MM.1S (cell line): Measurements from ENCODE around the gene IFITM1.

Source experiments
- DNase-seq: peaks from one replicate; pipeline ENCODE4 v3.0.0-alpha.2; 2015
- H2AFZ ChIP-seq: fragments of 300-600 bp; sonication (generic); 2 replicates; pipeline ENCODE4 v1.6.0; 2016; ENCODE audit warnings: antibody characterized with exemption, low read length
- H3F3A ChIP-seq: fragments of 300-600 bp; sonication (generic); 2 replicates; pipeline ENCODE4 v1.6.1; 2016; ENCODE audit warnings: mild to moderate bottlenecking, antibody characterized with exemption, low read length, moderate library complexity, mixed read lengths; ENCODE audit not compliant: insufficient read depth
- H3K27ac ChIP-seq: fragments of 300-600 bp; sonication (generic); 2 replicates; pipeline ENCODE4 v1.5.1; 2016; ENCODE audit warnings: mild to moderate bottlenecking, low read length
- H3K27me3 ChIP-seq: fragments of 300-600 bp; sonication (generic); replicated peaks from 2 replicates; pipeline ENCODE4 v1.6.0; 2016; ENCODE audit warnings: low read length; ENCODE audit not compliant: insufficient read depth
- H3K36me3 ChIP-seq: fragments of 300-600 bp; sonication (generic); replicated peaks from 2 replicates; pipeline ENCODE4 v1.6.1; 2016; ENCODE audit warnings: mild to moderate bottlenecking, low read length, mixed read lengths; ENCODE audit not compliant: insufficient read depth
- H3K4me1 ChIP-seq: fragments of 300-600 bp; sonication (generic); 2 replicates; pipeline ENCODE4 v1.6.1; 2016; ENCODE audit warnings: low read length, mixed read lengths
- H3K4me2 ChIP-seq: fragments of 300-600 bp; sonication (generic); 2 replicates; pipeline ENCODE4 v1.6.0; 2016; ENCODE audit warnings: low read depth, low read length
- H3K4me3 ChIP-seq: fragments of 300-600 bp; sonication (generic); 2 replicates; pipeline ENCODE4 v1.5.1; 2016; ENCODE audit warnings: low read length, mixed read lengths
- H3K79me2 ChIP-seq: fragments of 300-600 bp; sonication (generic); 2 replicates; pipeline ENCODE4 v1.6.1; 2016; ENCODE audit warnings: mixed run types, low read length, mixed read lengths
- H3K9ac ChIP-seq: fragments of 300-600 bp; sonication (generic); 2 replicates; pipeline ENCODE4 v1.6.1; 2016; ENCODE audit warnings: low read length, mixed read lengths
- H3K9me2 ChIP-seq: fragments of 300-600 bp; sonication (generic); replicated peaks from 2 replicates; pipeline ENCODE4 v1.6.1; 2016; ENCODE audit warnings: mild to moderate bottlenecking, low read length, mixed read lengths; ENCODE audit not compliant: insufficient read depth
- H3K9me3 ChIP-seq: fragments of 300-600 bp; sonication (generic); replicated peaks from 2 replicates; pipeline ENCODE4 v1.6.1; 2016; ENCODE audit warnings: mild to moderate bottlenecking, low read length, mixed read lengths; ENCODE audit not compliant: insufficient read depth
- H4K20me1 ChIP-seq: fragments of 300-600 bp; sonication (generic); 2 replicates; pipeline ENCODE4 v1.6.1; 2016; ENCODE audit warnings: mild to moderate bottlenecking, low read length, moderate library complexity, mixed read lengths; ENCODE audit not compliant: insufficient read depth
- CTCF ChIP-seq: fragments of 300-600 bp; sonication (generic); IDR thresholded peaks from 2 replicates; pipeline ENCODE4 v1.5.1; 2016; ENCODE audit warnings: antibody characterized with exemption, low read length, mixed read lengths
- EZH2 ChIP-seq: fragments of 300-600 bp; sonication (generic); optimal IDR thresholded peaks from 2 replicates; pipeline ENCODE3; 2017; ENCODE audit warnings: low read depth, mild to moderate bottlenecking, antibody characterized with exemption, low read length, mixed read lengths
- EZH2phosphoT487 ChIP-seq: fragments of 300-600 bp; sonication (generic); IDR thresholded peaks from 2 replicates; pipeline ENCODE4 v1.6.1; 2018; ENCODE audit warnings: antibody characterized with exemption, low read length

IFITM1 gene

GRCh38 chr11:280706-281485 is 32.9 kb upstream of the IFITM1 start:
- no peak for DNase-seq
- Histone ChIP-seq H3K4me1 (no peaks in the 10 kb centered on the region), H3K27me3 (peaks cover 31% of the 10 kb centered on the region), H3K9me3 (no peaks in the 10 kb centered on the region), H3K4me3 (no peak overlapping the region), H4K20me1 (no peaks in the 10 kb centered on the region), H3K9me2 (no peaks in the 10 kb centered on the region), H2AFZ (no peak overlapping the region), H3K79me2 (no peaks in the 10 kb centered on the region), H3K9ac (no peak overlapping the region), H3K27ac (no peak overlapping the region), H3K4me2 (no peak overlapping the region), H3F3A (no peaks in the 10 kb centered on the region), H3K36me3 (no peaks in the 10 kb centered on the region)
- TF ChIP-seq EZH2phosphoT487 (no peak), CTCF (no peak), EZH2 (no peak)

GRCh38 chr11:281486-282161 is 32.2 kb upstream of the IFITM1 start:
- no peaks in the 10 kb centered on the region for H3K36me3 ChIP-seq
- no peaks in the 10 kb centered on the region for H3F3A ChIP-seq
- DNase-seq = no peak
- no peaks in the 10 kb centered on the region for H3K79me2 ChIP-seq
- no peak overlapping the region for H3K27ac ChIP-seq
- no peaks in the 10 kb centered on the region for H3K9me2 ChIP-seq
- H3K9me3 ChIP-seq = no peaks in the 10 kb centered on the region
- H3K4me2 ChIP-seq = no peak overlapping the region
- no peaks in the 10 kb centered on the region for H4K20me1 ChIP-seq
- no peak overlapping the region for H2AFZ ChIP-seq
- no peaks in the 10 kb centered on the region for H3K4me1 ChIP-seq
- no peak overlapping the region for H3K4me3 ChIP-seq
- H3K27me3 ChIP-seq = peaks cover 31% of the 10 kb centered on the region
- TF ChIP-seq CTCF (no peak), EZH2 (no peak), EZH2phosphoT487 (no peak)
- no peak overlapping the region for H3K9ac ChIP-seq

- DNase-seq = no peak
- Histone ChIP-seq H3K36me3 (no peaks in the 10 kb centered on the region), H2AFZ (no peak overlapping the region), H3K4me3 (no peak overlapping the region), H3K4me1 (no peaks in the 10 kb centered on the region), H4K20me1 (no peaks in the 10 kb centered on the region), H3K27me3 (peaks cover 34% of the 10 kb centered on the region), H3K79me2 (no peaks in the 10 kb centered on the region), H3K9me3 (no peaks in the 10 kb centered on the region), H3K4me2 (no peak overlapping the region), H3K27ac (no peak overlapping the region), H3K9ac (no peak overlapping the region), H3K9me2 (no peaks in the 10 kb centered on the region), H3F3A (no peaks in the 10 kb centered on the region)
- TF ChIP-seq EZH2phosphoT487 (no peak), EZH2 (no peak), CTCF (no peak)
Measured at GRCh38 chr11:282171-282570, 31.7 kb upstream of the IFITM1 start.
